Endothelial cell (in vitro differentiated cells): ENCODE measurements around the gene TTC33. TPM values are rescaled to one million over a fixed set of nuclear protein-coding genes. Genes with fewer than 3 reads are reported as not detected.

ENCODE experiments used
- DNase-seq: peaks from one replicate; pipeline ENCODE4 v3.0.0; 2021; ENCODE audit warnings: low spot score
- H3K27ac Mint-ChIP-seq: one replicate; pipeline ENCODE4 v1.8.0; 2021; ENCODE audit warnings: mixed read lengths, inconsistent platforms; ENCODE audit not compliant: unreplicated experiment
- H3K27me3 Mint-ChIP-seq: one replicate; pipeline ENCODE4 v1.8.0; 2021; ENCODE audit warnings: mild to moderate bottlenecking, moderate library complexity, mixed read lengths, inconsistent platforms; ENCODE audit not compliant: unreplicated experiment
- H3K36me3 Mint-ChIP-seq: one replicate; pipeline ENCODE4 v1.8.0; 2021; ENCODE audit warnings: mild to moderate bottlenecking, low read depth, mixed read lengths, inconsistent platforms; ENCODE audit not compliant: unreplicated experiment
- H3K4me1 Mint-ChIP-seq: one replicate; pipeline ENCODE4 v1.8.0; 2021; ENCODE audit warnings: mild to moderate bottlenecking, mixed read lengths, inconsistent platforms; ENCODE audit not compliant: unreplicated experiment
- H3K4me3 Mint-ChIP-seq: one replicate; pipeline ENCODE4 v1.8.0; 2021; ENCODE audit warnings: mild to moderate bottlenecking, mixed read lengths, inconsistent platforms; ENCODE audit not compliant: unreplicated experiment
- H3K9me3 Mint-ChIP-seq: one replicate; pipeline ENCODE4 v1.8.0; 2021; ENCODE audit warnings: mixed read lengths, inconsistent platforms; ENCODE audit not compliant: unreplicated experiment
- total RNA-seq: library from RNA; stranded (reverse); fragmentation: NEBNext Ultra II Directional; extraction: Animal tissue kit (Norgen Biotek cat#: 25700); gene quantifications from one replicate; pipeline ENCODE4 v1.2.1, GENCODE V29; 2021; ENCODE audit not compliant: unreplicated experiment
- TF ChIP-seq, protein P1 (sequence below): fragments of 200-600 bp; sonication (generic); IDR thresholded peaks from one replicate; pipeline ENCODE4 v1.5.0; 2021; ENCODE audit warnings: antibody characterized with exemption; ENCODE audit not compliant: unreplicated experiment

TTC33 gene
- total RNA-seq, 1 donor from 2014 or later, result 8.6 TPM

GRCh38 chr5:40511801-40512200, 244.0 kb downstream of the TTC33 start:
- TF ChIP-seq, protein P1, sequence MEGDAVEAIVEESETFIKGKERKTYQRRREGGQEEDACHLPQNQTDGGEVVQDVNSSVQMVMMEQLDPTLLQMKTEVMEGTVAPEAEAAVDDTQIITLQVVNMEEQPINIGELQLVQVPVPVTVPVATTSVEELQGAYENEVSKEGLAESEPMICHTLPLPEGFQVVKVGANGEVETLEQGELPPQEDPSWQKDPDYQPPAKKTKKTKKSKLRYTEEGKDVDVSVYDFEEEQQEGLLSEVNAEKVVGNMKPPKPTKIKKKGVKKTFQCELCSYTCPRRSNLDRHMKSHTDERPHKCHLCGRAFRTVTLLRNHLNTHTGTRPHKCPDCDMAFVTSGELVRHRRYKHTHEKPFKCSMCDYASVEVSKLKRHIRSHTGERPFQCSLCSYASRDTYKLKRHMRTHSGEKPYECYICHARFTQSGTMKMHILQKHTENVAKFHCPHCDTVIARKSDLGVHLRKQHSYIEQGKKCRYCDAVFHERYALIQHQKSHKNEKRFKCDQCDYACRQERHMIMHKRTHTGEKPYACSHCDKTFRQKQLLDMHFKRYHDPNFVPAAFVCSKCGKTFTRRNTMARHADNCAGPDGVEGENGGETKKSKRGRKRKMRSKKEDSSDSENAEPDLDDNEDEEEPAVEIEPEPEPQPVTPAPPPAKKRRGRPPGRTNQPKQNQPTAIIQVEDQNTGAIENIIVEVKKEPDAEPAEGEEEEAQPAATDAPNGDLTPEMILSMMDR, result no peak
- Mint-ChIP-seq H3K27me3 (no peaks in the 10 kb centered on the region), H3K36me3 (no peaks in the 10 kb centered on the region)

DNA sequence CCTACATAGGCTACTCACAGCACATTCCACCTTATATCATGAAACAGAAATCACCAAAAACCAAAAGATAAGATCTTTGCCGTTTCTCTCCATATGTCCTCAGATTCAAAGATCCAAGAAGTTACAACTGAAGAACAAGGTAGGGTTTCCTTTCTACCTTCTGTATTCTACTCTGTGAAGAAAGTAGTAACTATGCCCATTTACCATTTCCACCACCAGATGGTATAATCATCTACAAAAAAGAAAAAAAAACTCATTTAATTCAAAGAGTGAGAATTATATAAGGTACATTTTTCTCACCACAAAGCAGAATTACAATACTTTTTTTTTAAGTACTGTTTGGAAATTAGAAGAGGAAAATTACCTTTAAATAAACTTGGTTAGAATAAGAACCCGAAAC, 248.7 kb downstream of the TTC33 start:
- H3K36me3 Mint-ChIP-seq, result no peaks in the 10 kb centered on the region
- TF ChIP-seq, protein P1, result no peak
- no peaks in the 10 kb centered on the region for H3K27me3 Mint-ChIP-seq
- DNase-seq, result no peak
- H3K4me3 Mint-ChIP-seq, result no peak overlapping the region
- no peaks in the 10 kb centered on the region for H3K9me3 Mint-ChIP-seq
- no peak overlapping the region for H3K27ac Mint-ChIP-seq
- no peaks in the 10 kb centered on the region for H3K4me1 Mint-ChIP-seq

More at GRCh38 chr5:40511801-40512200, 244.0 kb downstream of the TTC33 start:
- Mint-ChIP-seq H3K27ac (no peak overlapping the region), H3K4me1 (no peaks in the 10 kb centered on the region), H3K4me3 (no peak overlapping the region), H3K9me3 (no peaks in the 10 kb centered on the region)
- DNase-seq, result no peak

DNA sequence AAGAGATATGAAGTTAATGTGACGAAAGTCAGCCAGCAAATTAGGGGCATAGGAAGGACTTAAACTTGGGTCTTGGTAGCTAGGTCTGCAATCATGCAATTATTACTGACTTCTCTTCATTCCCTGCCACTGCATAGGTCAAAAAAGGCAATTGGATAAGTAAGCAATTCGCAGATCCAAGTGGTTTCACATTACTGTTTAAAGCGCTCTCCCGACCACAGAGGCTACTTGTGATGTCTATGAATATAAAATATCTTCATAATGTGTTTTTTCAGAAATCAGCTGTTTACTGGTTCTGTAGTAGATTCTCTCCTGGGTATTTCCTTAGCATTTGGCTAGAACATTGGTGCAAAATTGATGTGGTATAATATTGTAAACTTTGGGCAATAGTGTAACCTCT, 250.7 kb downstream of the TTC33 start:
- Mint-ChIP-seq H3K27ac (no peak overlapping the region), H3K27me3 (no peaks in the 10 kb centered on the region), H3K4me1 (no peaks in the 10 kb centered on the region), H3K36me3 (no peaks in the 10 kb centered on the region), H3K4me3 (no peak overlapping the region), H3K9me3 (no peaks in the 10 kb centered on the region)
- DNase-seq, result no peak
- TF ChIP-seq, protein P1, result no peak

- H3K36me3 Mint-ChIP-seq, result no peaks in the 10 kb centered on the region
- H3K4me1 Mint-ChIP-seq, result no peaks in the 10 kb centered on the region
- TF ChIP-seq, protein P1, result no peak
- DNase-seq, result no peak
- H3K27ac Mint-ChIP-seq, result no peak overlapping the region
- no peaks in the 10 kb centered on the region for H3K27me3 Mint-ChIP-seq
- no peak overlapping the region for H3K4me3 Mint-ChIP-seq
- H3K9me3 Mint-ChIP-seq, result no peaks in the 10 kb centered on the region
Observed at GRCh38 chr5:40503439-40503838, 252.3 kb downstream of the TTC33 start.

DNA sequence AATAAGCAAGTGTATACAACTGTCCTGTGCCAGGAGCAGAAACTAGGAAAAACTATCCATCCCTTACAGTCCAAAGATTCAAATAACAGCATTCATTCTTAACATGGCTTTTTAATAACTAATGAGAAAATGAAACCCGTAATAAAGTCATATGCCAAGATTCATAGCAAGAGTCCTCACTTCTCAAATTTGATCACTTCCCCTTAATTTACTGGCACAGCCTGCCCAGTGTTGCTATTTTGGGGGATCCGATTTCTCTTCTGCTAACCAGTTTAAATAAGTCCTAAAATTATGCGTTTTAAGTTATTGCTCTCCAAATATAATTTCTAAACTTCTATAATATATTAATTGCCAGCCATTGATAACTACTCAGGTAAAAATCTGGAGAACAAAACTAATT, 253.0 kb downstream of the TTC33 start:
- Mint-ChIP-seq H3K4me1 (no peaks in the 10 kb centered on the region), H3K4me3 (no peak overlapping the region)

More for the DNA sequence above, 253.0 kb downstream of the TTC33 start:
- no peaks in the 10 kb centered on the region for H3K36me3 Mint-ChIP-seq
- H3K27ac Mint-ChIP-seq, result no peak overlapping the region
- DNase-seq, result no peak
- no peaks in the 10 kb centered on the region for H3K27me3 Mint-ChIP-seq
- TF ChIP-seq, protein P1, result no peak
- no peaks in the 10 kb centered on the region for H3K9me3 Mint-ChIP-seq
